Measurements from ENCODE around the gene MGLL. TPM values are rescaled to one million over a fixed set of nuclear protein-coding genes. Genes with fewer than 3 reads are reported as not detected.
A peak's percentile ranks its signal among the peaks of the same experiment; 100 is the strongest.
"Not testable (repeated sequence)": the region's sequence is repeated elsewhere in the genome, so short reads cannot be mapped to it uniquely, and the experiment has no call there.

The MGLL gene
- total RNA-seq, 1 donor from 2014 or later: 11.3 TPM

DNA sequence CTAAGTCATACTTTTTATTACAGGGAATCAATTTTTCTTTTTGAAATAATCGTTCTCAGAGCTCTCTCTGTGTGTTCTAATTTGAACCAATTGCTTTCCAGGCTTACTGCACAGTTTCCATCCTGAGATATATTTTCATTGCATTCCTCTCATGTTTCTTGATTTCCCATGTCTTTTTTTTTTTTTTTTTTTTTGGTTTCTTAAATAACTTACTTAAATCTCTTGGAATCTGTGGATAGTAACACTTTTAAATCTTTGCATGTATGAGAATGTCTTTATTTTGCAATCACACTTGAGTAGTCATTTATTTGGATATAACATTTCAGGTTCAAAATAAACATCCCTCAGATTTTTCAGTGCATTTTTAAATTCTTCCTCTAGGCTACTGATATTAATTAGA is 164.1 kb downstream of the MGLL start:
- H3K9me3 Mint-ChIP-seq: no peaks in the 10 kb centered on the region
- peaks cover 25% of the 10 kb centered on the region for H3K4me1 Mint-ChIP-seq
- no peak for DNase-seq (ENCODE audit: low read depth, low spot score)
- no peak overlapping the region for H3K4me3 Mint-ChIP-seq
- no peaks in the 10 kb centered on the region for H3K27me3 Mint-ChIP-seq (ENCODE audit: low read depth)
- peaks cover 4% of the 10 kb centered on the region for H3K36me3 Mint-ChIP-seq (ENCODE audit: low read depth)
- no peak overlapping the region for H3K27ac Mint-ChIP-seq (ENCODE audit: unreplicated experiment)
- TF ChIP-seq, protein P1, sequence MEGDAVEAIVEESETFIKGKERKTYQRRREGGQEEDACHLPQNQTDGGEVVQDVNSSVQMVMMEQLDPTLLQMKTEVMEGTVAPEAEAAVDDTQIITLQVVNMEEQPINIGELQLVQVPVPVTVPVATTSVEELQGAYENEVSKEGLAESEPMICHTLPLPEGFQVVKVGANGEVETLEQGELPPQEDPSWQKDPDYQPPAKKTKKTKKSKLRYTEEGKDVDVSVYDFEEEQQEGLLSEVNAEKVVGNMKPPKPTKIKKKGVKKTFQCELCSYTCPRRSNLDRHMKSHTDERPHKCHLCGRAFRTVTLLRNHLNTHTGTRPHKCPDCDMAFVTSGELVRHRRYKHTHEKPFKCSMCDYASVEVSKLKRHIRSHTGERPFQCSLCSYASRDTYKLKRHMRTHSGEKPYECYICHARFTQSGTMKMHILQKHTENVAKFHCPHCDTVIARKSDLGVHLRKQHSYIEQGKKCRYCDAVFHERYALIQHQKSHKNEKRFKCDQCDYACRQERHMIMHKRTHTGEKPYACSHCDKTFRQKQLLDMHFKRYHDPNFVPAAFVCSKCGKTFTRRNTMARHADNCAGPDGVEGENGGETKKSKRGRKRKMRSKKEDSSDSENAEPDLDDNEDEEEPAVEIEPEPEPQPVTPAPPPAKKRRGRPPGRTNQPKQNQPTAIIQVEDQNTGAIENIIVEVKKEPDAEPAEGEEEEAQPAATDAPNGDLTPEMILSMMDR (conservative IDR thresholded peaks at IDR 0.05): no peak

GRCh38 chr3:127656906-127657305 is 165.4 kb downstream of the MGLL start:
- H3K27me3 Mint-ChIP-seq (ENCODE audit: low read depth): no peaks in the 10 kb centered on the region
- H3K9me3 Mint-ChIP-seq: no peaks in the 10 kb centered on the region
- H3K27ac Mint-ChIP-seq (ENCODE audit: unreplicated experiment): no peak overlapping the region
- H3K36me3 Mint-ChIP-seq (ENCODE audit: low read depth): peaks cover 3% of the 10 kb centered on the region
- H3K4me1 Mint-ChIP-seq: peaks cover 16% of the 10 kb centered on the region
- H3K4me3 Mint-ChIP-seq: no peak overlapping the region
- no peak for DNase-seq (ENCODE audit: low read depth, low spot score)
- TF ChIP-seq, protein P1 (conservative IDR thresholded peaks at IDR 0.05): no peak

GRCh38 chr3:127655641-127656040 is 166.7 kb downstream of the MGLL start:
- DNase-seq (ENCODE audit: low read depth, low spot score): no peak
- Mint-ChIP-seq H3K4me3 (no peak overlapping the region), H3K36me3 (ENCODE audit: low read depth) (peaks cover 3% of the 10 kb centered on the region), H3K4me1 (peaks cover 15% of the 10 kb centered on the region), H3K9me3 (no peaks in the 10 kb centered on the region), H3K27me3 (ENCODE audit: low read depth) (no peaks in the 10 kb centered on the region), H3K27ac (ENCODE audit: unreplicated experiment) (no peak overlapping the region)
- TF ChIP-seq, protein P1 (conservative IDR thresholded peaks at IDR 0.05): no peak

GRCh38 chr3:127654993-127655392 is 167.3 kb downstream of the MGLL start:
- peaks cover 10% of the 10 kb centered on the region for H3K4me1 Mint-ChIP-seq
- not testable (repeated sequence) for H3K27me3 Mint-ChIP-seq (ENCODE audit: low read depth); DNase-seq (ENCODE audit: low read depth, low spot score); H3K4me3 Mint-ChIP-seq; H3K27ac Mint-ChIP-seq (ENCODE audit: unreplicated experiment); H3K9me3 Mint-ChIP-seq; H3K36me3 Mint-ChIP-seq (ENCODE audit: low read depth)

GRCh38 chr3:127654374-127654773 is 167.9 kb downstream of the MGLL start:
- Mint-ChIP-seq H3K4me1 (peaks cover 5% of the 10 kb centered on the region), H3K27ac (ENCODE audit: unreplicated experiment) (no peak overlapping the region), H3K9me3 (no peaks in the 10 kb centered on the region), H3K27me3 (ENCODE audit: low read depth) (no peaks in the 10 kb centered on the region), H3K4me3 (no peak overlapping the region), H3K36me3 (ENCODE audit: low read depth) (no peaks in the 10 kb centered on the region)
- no peak for DNase-seq (ENCODE audit: low read depth, low spot score)
- TF ChIP-seq, protein P1 (conservative IDR thresholded peaks at IDR 0.05): no peak

DNA sequence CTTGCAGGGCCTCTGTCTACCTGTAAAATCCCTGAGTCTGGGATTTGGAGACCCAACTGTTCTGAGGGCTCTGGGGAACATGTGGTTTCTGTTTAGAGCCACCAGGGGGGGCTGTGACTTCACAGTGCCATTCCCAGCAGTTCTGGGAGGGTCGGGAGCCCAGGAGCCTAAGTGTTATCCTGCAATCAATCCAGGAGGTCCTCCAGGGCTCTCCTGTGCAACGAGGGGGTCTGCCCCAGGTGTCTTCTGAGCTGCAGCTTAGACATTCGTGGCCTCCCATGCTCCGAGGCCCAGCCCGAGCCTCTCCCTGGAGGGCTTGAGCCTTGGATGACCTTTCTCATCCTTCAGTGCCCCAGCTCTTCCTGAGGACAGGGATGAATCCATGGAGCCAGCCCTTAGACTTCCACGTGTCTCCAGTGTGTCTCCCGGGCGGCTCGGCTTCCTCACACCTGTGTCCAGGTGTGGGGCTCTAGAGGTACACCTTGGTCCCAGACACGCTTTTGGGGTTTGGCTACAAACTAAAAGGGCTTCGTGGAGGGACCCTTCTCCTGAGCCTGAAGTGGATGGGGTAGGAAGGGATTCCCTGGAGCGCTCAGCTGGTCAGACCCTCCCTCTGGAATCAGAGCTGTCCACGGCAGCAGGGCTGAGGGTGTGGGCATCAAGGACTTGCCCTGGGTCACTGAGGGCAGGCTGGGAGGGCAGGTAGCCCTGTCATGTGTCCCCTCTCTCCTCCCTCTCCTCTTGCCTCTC is 169.9 kb downstream of the MGLL start:
- DNase-seq (ENCODE audit: low read depth, low spot score): peak; percentile 47

More for the DNA sequence above, 169.9 kb downstream of the MGLL start:
- Mint-ChIP-seq H3K9me3 (no peaks in the 10 kb centered on the region), H3K27me3 (ENCODE audit: low read depth) (no peaks in the 10 kb centered on the region), H3K27ac (ENCODE audit: unreplicated experiment) (no peak overlapping the region), H3K36me3 (ENCODE audit: low read depth) (no peaks in the 10 kb centered on the region), H3K4me3 (no peak overlapping the region), H3K4me1 (peaks cover 5% of the 10 kb centered on the region)
- TF ChIP-seq, protein P1 (conservative IDR thresholded peaks at IDR 0.05): peak; percentile 84
